IMR-90 (cell line): Measurements from ENCODE around the gene OR7G2. TPM values are rescaled to one million over a fixed set of nuclear protein-coding genes. Genes with fewer than 3 reads are reported as not detected.

Experiments
- ATAC-seq: fragments of 200-7000 bp; cut with Tn5 transposase; 2 replicates; pipeline ENCODE4 v1.9.1; 2020; ENCODE audit warnings: low read depth, mild to moderate bottlenecking, moderate library complexity
- BruUV-seq: library from RNA; stranded (reverse); fragments of 400-500 nt; replicated peaks from 2 replicates; lab custom pipeline; 2021; lab: Mats Ljungman, UMichigan
- CTCF ChIA-PET: fragments of 300-600 bp; formaldehyde crosslinking; extraction: SDS; loops from one replicate; lab custom pipeline; 2021; ENCODE audit warnings: antibody characterized with exemption; lab: Yijun Ruan, JAX
- POLR2A ChIA-PET: fragments of 300-600 bp; sonication (Branson Sonifier 250); formaldehyde crosslinking; loops from one replicate; lab custom pipeline; 2022; ENCODE audit warnings: antibody characterized with exemption; ENCODE audit not compliant: unreplicated experiment; lab: Charles Lee
- DNase-seq: peaks from one replicate; pipeline ENCODE4 v3.0.0; 2013
- H2AFZ ChIP-seq: replicated peaks from 2 replicates; pipeline ENCODE3; 2013; ENCODE audit warnings: low read length, mild to moderate bottlenecking; ENCODE audit not compliant: poor library complexity
- H2AK5ac ChIP-seq: 2 replicates; pipeline ENCODE4 v1.6.1; 2013; ENCODE audit warnings: low read depth, low read length, inconsistent platforms
- H2AK9ac ChIP-seq: replicated peaks from 2 replicates; pipeline ENCODE3; 2013; ENCODE audit warnings: mild to moderate bottlenecking, low read depth, low read length, moderate library complexity; ENCODE audit not compliant: poor library complexity
- H2BK120ac ChIP-seq: 2 replicates; pipeline ENCODE4 v1.6.1; 2013; ENCODE audit warnings: low read depth, low read length, inconsistent platforms
- H2BK15ac ChIP-seq: 3 replicates; pipeline ENCODE4 v1.6.1; 2013; ENCODE audit warnings: low read depth, low read length, inconsistent platforms
- H2BK20ac ChIP-seq: 2 replicates; pipeline ENCODE4 v1.6.1; 2013; ENCODE audit warnings: low read depth, mild to moderate bottlenecking, inconsistent platforms, low read length, moderate library complexity
- H2BK5ac ChIP-seq: 2 replicates; pipeline ENCODE4 v1.6.1; 2013; ENCODE audit warnings: mild to moderate bottlenecking, low read depth, low read length, inconsistent platforms; ENCODE audit not compliant: poor library complexity, severe bottlenecking
- H3K14ac ChIP-seq: replicated peaks from 2 replicates; pipeline ENCODE4 v1.6.1; 2013; ENCODE audit warnings: low read depth, low read length, inconsistent platforms
- H3K18ac ChIP-seq: 2 replicates; pipeline ENCODE4 v1.6.1; 2013; ENCODE audit warnings: low read depth, low read length, control low read depth
- H3K23ac ChIP-seq: 2 replicates; pipeline ENCODE4 v1.6.1; 2013; ENCODE audit warnings: low read depth, low read length, inconsistent platforms
- H3K27ac ChIP-seq: 2 replicates; pipeline ENCODE4 v1.5.1; 2013; ENCODE audit warnings: mild to moderate bottlenecking, control low read depth, low read length; ENCODE audit not compliant: insufficient read depth
- H3K27me3 ChIP-seq: 2 replicates; pipeline ENCODE4 v1.6.1; 2013; ENCODE audit warnings: low read length; ENCODE audit not compliant: control insufficient read depth, insufficient read depth
- H3K36me3 ChIP-seq: 2 replicates; pipeline ENCODE4 v1.6.1; 2013; ENCODE audit warnings: low read length, mixed read lengths; ENCODE audit not compliant: control insufficient read depth, insufficient read depth
- H3K4ac ChIP-seq: 2 replicates; pipeline ENCODE4 v1.6.1; 2013; ENCODE audit warnings: low read depth, low read length, inconsistent platforms
- H3K4me1 ChIP-seq: 2 replicates; pipeline ENCODE4 v1.6.1; 2013; ENCODE audit warnings: low read length, mixed read lengths; ENCODE audit not compliant: control insufficient read depth, insufficient read depth
- H3K4me2 ChIP-seq: 2 replicates; pipeline ENCODE4 v1.6.1; 2013; ENCODE audit warnings: low read depth, mild to moderate bottlenecking, control low read depth, low read length, moderate library complexity
- H3K4me3 ChIP-seq: 2 replicates; pipeline ENCODE4 v1.5.1; 2013; ENCODE audit warnings: low read depth, mild to moderate bottlenecking, control low read depth, low read length, moderate library complexity; ENCODE audit not compliant: insufficient read depth
- H3K56ac ChIP-seq: 2 replicates; pipeline ENCODE4 v1.6.1; 2013; ENCODE audit warnings: low read length, inconsistent platforms; ENCODE audit not compliant: insufficient read depth; ENCODE audit errors: extremely low read depth
- H3K79me1 ChIP-seq, 2 experiments: 2 replicates each; pipeline ENCODE4 v1.6.1; 2013; ENCODE audit warnings: low read length in 2 of 2, inconsistent platforms in 1 of 2, low read depth in 1 of 2
- H3K9ac ChIP-seq: 2 replicates; pipeline ENCODE4 v1.6.1; 2013; ENCODE audit warnings: low read depth, low read length, control low read depth
- H3K9me1 ChIP-seq: 2 replicates; pipeline ENCODE4 v1.6.1; 2013; ENCODE audit warnings: low read length, inconsistent platforms; ENCODE audit not compliant: insufficient read depth
- H3K9me3 ChIP-seq: 2 replicates; pipeline ENCODE4 v1.6.1; 2013; ENCODE audit warnings: low read length; ENCODE audit not compliant: control insufficient read depth, insufficient read depth
- H4K20me1 ChIP-seq: 2 replicates; pipeline ENCODE4 v1.6.1; 2013; ENCODE audit warnings: low read length, inconsistent platforms; ENCODE audit not compliant: insufficient read depth
- H4K5ac ChIP-seq: 2 replicates; pipeline ENCODE4 v1.6.1; 2013; ENCODE audit warnings: mild to moderate bottlenecking, low read depth, low read length, control low read depth
- H4K8ac ChIP-seq, 2 experiments: 2 replicates each; pipeline ENCODE4 v1.6.1; 2013; ENCODE audit warnings: low read depth in 2 of 2, low read length in 2 of 2, control low read depth in 1 of 2, inconsistent platforms in 1 of 2
- H4K91ac ChIP-seq: 2 replicates; pipeline ENCODE4 v1.6.1; 2013; ENCODE audit warnings: low read depth, low read length, inconsistent platforms; ENCODE audit not compliant: insufficient read depth
- BHLHE40 ChIP-seq: fragments of 150-350 bp; IDR thresholded peaks from 2 replicates; pipeline ENCODE4 v1.6.1; 2016; ENCODE audit warnings: mild to moderate bottlenecking, low read depth, low read length
- CHD1 ChIP-seq: IDR thresholded peaks from 2 replicates; pipeline ENCODE4 v1.6.1; 2012; ENCODE audit warnings: low read depth, low read length, improper control_type of control experiment
- FOS ChIP-seq: fragments of 150-350 bp; IDR thresholded peaks from 2 replicates; pipeline ENCODE4 v1.6.1; 2016; ENCODE audit warnings: low read depth, low read length
- MAZ ChIP-seq: IDR thresholded peaks from 2 replicates; pipeline ENCODE4 v1.6.1; 2012; ENCODE audit warnings: low read depth, mild to moderate bottlenecking, low read length, improper control_type of control experiment, moderate library complexity, borderline replicate concordance
- POLR2A ChIP-seq: IDR thresholded peaks from 2 replicates; pipeline ENCODE4 v1.6.1; 2012; ENCODE audit warnings: mild to moderate bottlenecking, low read depth, low read length
- RAD21 ChIP-seq: IDR thresholded peaks from 2 replicates; pipeline ENCODE4 v1.6.1; 2012; ENCODE audit warnings: low read length, improper control_type of control experiment
- RCOR1 ChIP-seq: IDR thresholded peaks from 2 replicates; pipeline ENCODE4 v1.6.1; 2012; ENCODE audit warnings: mild to moderate bottlenecking, low read length, improper control_type of control experiment; ENCODE audit not compliant: insufficient replicate concordance
- RFX5 ChIP-seq: IDR thresholded peaks from 2 replicates; pipeline ENCODE4 v1.8.0; 2012; ENCODE audit warnings: low read depth, mild to moderate bottlenecking, low read length, moderate library complexity
- SMC3 ChIP-seq: fragments of 150-350 bp; IDR thresholded peaks from 2 replicates; pipeline ENCODE4 v1.6.1; 2016; ENCODE audit warnings: low read depth, mild to moderate bottlenecking, antibody characterized with exemption, low read length, moderate library complexity
- WGBS, 2 experiments: methylation state at CpG; one replicate each; pipeline versions ENCODE4 v1.1.5 to v1.1.7; 2013; ENCODE audit warnings: missing lambda C conversion rate in 2 of 2; ENCODE audit not compliant: insufficient read length in 1 of 2; ENCODE audit errors: extremely low coverage in 2 of 2; 5-methylcytosine and 5-hydroxymethylcytosine counted together
- dilution Hi-C: fragments of 300-500 bp; cut with HindIII; formaldehyde crosslinking; loops from one replicate; pipeline ENCODE4 v1.14.3; 2018; ENCODE audit warnings: low sequenced_read_pairs; ENCODE audit not compliant: unreplicated experiment
- in situ Hi-C: fragments of 300-500 bp; cut with MboI; formaldehyde crosslinking; loops from 3 replicates; pipeline ENCODE4 v1.14.3; 2019; ENCODE audit warnings: low sequenced_read_pairs, inconsistent platforms, mixed read lengths
- intact Hi-C: fragments of 100-400 bp; cut with micrococcal nuclease; formaldehyde crosslinking; loops from 2 replicates; pipeline ENCODE4 v1.10.0; 2022
- polyA plus RNA-seq, 3 experiments: library from polyadenylated mRNA; depleted of rRNA; stranded (reverse); fragments of >200 nt; gene quantifications; 2 replicates each; pipeline ENCODE4 v1.2.3, GENCODE V29; 2012; ENCODE audit warnings: low replicate concordance in 1 of 3
- total RNA-seq: library from RNA; depleted of rRNA; stranded (reverse); fragments of >200 nt; gene quantifications from 2 replicates; pipeline ENCODE4 v1.2.3, GENCODE V29; 2012
- TF ChIP-seq, protein P1 (sequence below): fragments of 150-350 bp; IDR thresholded peaks from 2 replicates; pipeline ENCODE4 v1.6.1; 2016; ENCODE audit warnings: low read depth, mild to moderate bottlenecking, low read length, moderate library complexity, borderline replicate concordance
- TF ChIP-seq, protein P2 (sequence below): conservative IDR thresholded peaks from 2 replicates; pipeline ENCODE4 v1.5.1; 2012; ENCODE audit warnings: mild to moderate bottlenecking, low read depth, low read length, improper control_type of control experiment

Gene OR7G2
- total and polyA plus RNA-seq, 2 of the 4 experiments (the other 2 are of a cell fraction) = not detected

DNA sequence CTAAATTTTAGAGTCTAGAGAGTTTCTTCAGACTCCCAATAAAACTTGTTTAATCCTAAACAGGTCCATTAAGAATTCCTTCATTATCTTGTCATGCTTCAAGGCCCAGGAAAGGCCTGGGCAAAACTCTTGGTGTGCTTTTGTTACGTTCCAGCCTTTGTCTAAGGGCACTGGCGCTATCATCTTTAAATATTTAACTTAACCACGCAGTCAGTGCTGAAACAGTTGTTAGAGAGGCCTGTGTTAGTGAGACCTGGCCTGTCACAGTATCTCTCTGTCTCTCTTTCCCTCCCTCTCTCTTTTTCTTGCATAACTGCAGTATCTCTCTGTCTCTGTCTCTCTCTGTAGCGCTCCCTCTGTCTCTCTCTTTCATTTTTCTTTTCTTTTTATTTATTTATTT, 28.6 kb downstream of the OR7G2 start:
- intact Hi-C loops = no loop called here
- no peak overlapping the region for H3K9ac ChIP-seq

More for the DNA sequence above, 28.6 kb downstream of the OR7G2 start:
- H2BK120ac ChIP-seq = no peak overlapping the region
- no peaks in the 10 kb centered on the region for H3K79me1 ChIP-seq
- POLR2A ChIA-PET = no interaction called here
- no peak overlapping the region for H2AK5ac ChIP-seq
- H4K91ac ChIP-seq = no peak overlapping the region
- no peak overlapping the region for H2AK9ac ChIP-seq
- dilution Hi-C loops = no loop called here
- H2BK5ac ChIP-seq = no peak overlapping the region
- no peak overlapping the region for H3K4me2 ChIP-seq
- no peaks in the 10 kb centered on the region for H3K36me3 ChIP-seq
- in situ Hi-C loops = loop anchor here (25.0 kb wide), 1 partner anchor 416 kb away; no protein-coding TSS in a partner anchor
- no TSS peak for BruUV-seq
- H4K20me1 ChIP-seq = no peaks in the 10 kb centered on the region
- DNase-seq (no peak), ATAC-seq (no peak)
- H3K23ac ChIP-seq = no peak overlapping the region
- H3K4me1 ChIP-seq = no peaks in the 10 kb centered on the region
- no peak overlapping the region for H2BK15ac ChIP-seq
- no peak overlapping the region for H3K4me3 ChIP-seq
- H3K9me3 ChIP-seq = peaks cover 5% of the 10 kb centered on the region; the same call in 1 of the 2 replicates
- H3K14ac ChIP-seq = no peak overlapping the region
- no peak overlapping the region for H3K18ac ChIP-seq
- H2BK20ac ChIP-seq = no peak overlapping the region
- H3K9me1 ChIP-seq = no peaks in the 10 kb centered on the region
- no peak overlapping the region for H2AFZ ChIP-seq
- no peak overlapping the region for H3K27ac ChIP-seq
- 35% methylated on average over 2 of the region's 4 CpGs; no CpG with 5 or more reads in 1 of the 2 experiments for WGBS, 2 experiments
- no peak overlapping the region for H3K4ac ChIP-seq
- H3K27me3 ChIP-seq = no peaks in the 10 kb centered on the region
- no peak for TF ChIP-seq MAZ
- TF ChIP-seq RFX5 = no peak
- no peak for TF ChIP-seq RCOR1
- TF ChIP-seq RAD21 = no peak
- no peak for TF ChIP-seq BHLHE40
- no peak for TF ChIP-seq CHD1
- TF ChIP-seq SMC3 = no peak
- no peak for TF ChIP-seq FOS
- no peak for TF ChIP-seq POLR2A
- TF ChIP-seq, protein P1, sequence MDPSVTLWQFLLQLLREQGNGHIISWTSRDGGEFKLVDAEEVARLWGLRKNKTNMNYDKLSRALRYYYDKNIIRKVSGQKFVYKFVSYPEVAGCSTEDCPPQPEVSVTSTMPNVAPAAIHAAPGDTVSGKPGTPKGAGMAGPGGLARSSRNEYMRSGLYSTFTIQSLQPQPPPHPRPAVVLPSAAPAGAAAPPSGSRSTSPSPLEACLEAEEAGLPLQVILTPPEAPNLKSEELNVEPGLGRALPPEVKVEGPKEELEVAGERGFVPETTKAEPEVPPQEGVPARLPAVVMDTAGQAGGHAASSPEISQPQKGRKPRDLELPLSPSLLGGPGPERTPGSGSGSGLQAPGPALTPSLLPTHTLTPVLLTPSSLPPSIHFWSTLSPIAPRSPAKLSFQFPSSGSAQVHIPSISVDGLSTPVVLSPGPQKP = no peak
- TF ChIP-seq, protein P2, sequence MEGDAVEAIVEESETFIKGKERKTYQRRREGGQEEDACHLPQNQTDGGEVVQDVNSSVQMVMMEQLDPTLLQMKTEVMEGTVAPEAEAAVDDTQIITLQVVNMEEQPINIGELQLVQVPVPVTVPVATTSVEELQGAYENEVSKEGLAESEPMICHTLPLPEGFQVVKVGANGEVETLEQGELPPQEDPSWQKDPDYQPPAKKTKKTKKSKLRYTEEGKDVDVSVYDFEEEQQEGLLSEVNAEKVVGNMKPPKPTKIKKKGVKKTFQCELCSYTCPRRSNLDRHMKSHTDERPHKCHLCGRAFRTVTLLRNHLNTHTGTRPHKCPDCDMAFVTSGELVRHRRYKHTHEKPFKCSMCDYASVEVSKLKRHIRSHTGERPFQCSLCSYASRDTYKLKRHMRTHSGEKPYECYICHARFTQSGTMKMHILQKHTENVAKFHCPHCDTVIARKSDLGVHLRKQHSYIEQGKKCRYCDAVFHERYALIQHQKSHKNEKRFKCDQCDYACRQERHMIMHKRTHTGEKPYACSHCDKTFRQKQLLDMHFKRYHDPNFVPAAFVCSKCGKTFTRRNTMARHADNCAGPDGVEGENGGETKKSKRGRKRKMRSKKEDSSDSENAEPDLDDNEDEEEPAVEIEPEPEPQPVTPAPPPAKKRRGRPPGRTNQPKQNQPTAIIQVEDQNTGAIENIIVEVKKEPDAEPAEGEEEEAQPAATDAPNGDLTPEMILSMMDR = no peak
- H4K8ac ChIP-seq = no peak overlapping the region
- H4K5ac ChIP-seq = no peak overlapping the region
- CTCF ChIA-PET = no interaction called here
- H3K56ac ChIP-seq = no peak overlapping the region
